SIG-M5 treated with dmso at 0.1 percent for 504 hours (cell line): Measurements from ENCODE around the gene ENO1.
"Not testable (repeated sequence)": the region's sequence is repeated elsewhere in the genome, so short reads cannot be mapped to it uniquely, and the experiment has no call there.

Source experiments
- DNase-seq: peaks from one replicate; lab custom pipeline; 2025; ENCODE audit not compliant: unreplicated experiment; lab: John Stamatoyannopoulos, UW

The ENO1 gene

GRCh38 chr1:8848663-8849386 is 29.7 kb downstream of the ENO1 start:
- peak; percentile 70 for DNase-seq

GRCh38 chr1:8847990-8848389 is 30.5 kb downstream of the ENO1 start:
- no peak for DNase-seq

- no peak for DNase-seq
Observed at GRCh38 chr1:8846263-8846662, 32.2 kb downstream of the ENO1 start.

- no peak for DNase-seq
Observed at GRCh38 chr1:8845104-8846097, 33.1 kb downstream of the ENO1 start.

- no peak for DNase-seq
Observed at GRCh38 chr1:8844501-8845006, 33.9 kb downstream of the ENO1 start.

GRCh38 chr1:8841395-8841794 is 37.1 kb downstream of the ENO1 start:
- DNase-seq: no peak

GRCh38 chr1:8839990-8840389 is 38.5 kb downstream of the ENO1 start:
- no peak for DNase-seq

- DNase-seq: no peak
Observed at GRCh38 chr1:8835941-8836643, 42.4 kb downstream of the ENO1 start.

GRCh38 chr1:8831340-8831739 is 47.1 kb downstream of the ENO1 start:
- no peak for DNase-seq

- not testable (repeated sequence) for DNase-seq
Observed at GRCh38 chr1:8830732-8831131, 47.8 kb downstream of the ENO1 start.

GRCh38 chr1:8825985-8826481 is 52.5 kb downstream of the ENO1 start:
- DNase-seq: no peak

GRCh38 chr1:8823295-8823664 is 55.2 kb downstream of the ENO1 start:
- DNase-seq: no peak

- no peak for DNase-seq
Observed at GRCh38 chr1:8822373-8823294, 55.9 kb downstream of the ENO1 start.

GRCh38 chr1:8821084-8821483 is 57.4 kb downstream of the ENO1 start:
- DNase-seq: no peak

GRCh38 chr1:8818789-8819188 is 59.7 kb downstream of the ENO1 start:
- not testable (repeated sequence) for DNase-seq

GRCh38 chr1:8818325-8818775 is 60.1 kb downstream of the ENO1 start:
- DNase-seq: no peak

GRCh38 chr1:8817412-8818324 is 60.8 kb downstream of the ENO1 start, which contains the start of gene RERE:
Gene RERE (minus strand): TSS chr1:8817640.
- DNase-seq: peak; percentile 73

- no peak for DNase-seq
Observed at GRCh38 chr1:8816831-8817411, 61.6 kb downstream of the ENO1 start.
